ENCODE data around the gene UBAP2. TPM values are rescaled to one million over a fixed set of nuclear protein-coding genes. Genes with fewer than 3 reads are reported as not detected.

UBAP2 gene
- polyA plus RNA-seq (2013, experiment 1 of 2; ENCODE audit: insufficient read length), result 23.5 TPM
- 24.6 TPM for polyA plus RNA-seq (2013, experiment 2 of 2; ENCODE audit: insufficient read length)

GRCh38 chr9:34048727-34049629, at the start of gene UBAP2:
Gene UBAP2, minus strand, starts transcription at chr9:34048887. Its CDS starts 31,739 bp downstream, at chr9:34017148.
- peak; percentile 98 for DNase-seq

- no peak for DNase-seq
These were observed 49.6 kb upstream of the UBAP2 start for GRCh38 chr9:34098307-34098706.

- no peak for DNase-seq
These were observed 49.2 kb upstream of the UBAP2 start for GRCh38 chr9:34097865-34098264.

GRCh38 chr9:34096751-34097150, 48.1 kb upstream of the UBAP2 start:
- DNase-seq, result no peak

- DNase-seq, result no peak
These were observed 44.9 kb upstream of the UBAP2 start for GRCh38 chr9:34093578-34093977.

- peak; percentile 25 for DNase-seq
These were observed 40.6 kb upstream of the UBAP2 start for GRCh38 chr9:34089311-34089710.

- no peak for DNase-seq
These were observed 38.7 kb upstream of the UBAP2 start for GRCh38 chr9:34087370-34087769.

GRCh38 chr9:34086864-34087263, 38.2 kb upstream of the UBAP2 start:
- no peak for DNase-seq

GRCh38 chr9:34085581-34086500, 37.2 kb upstream of the UBAP2 start:
- DNase-seq, result no peak

- DNase-seq, result no peak
These were observed 35.9 kb upstream of the UBAP2 start for GRCh38 chr9:34084562-34084961.

- no peak for DNase-seq
These were observed 30.5 kb upstream of the UBAP2 start for GRCh38 chr9:34079181-34079580.

- DNase-seq, result peak; percentile 56
These were observed 24.3 kb upstream of the UBAP2 start for GRCh38 chr9:34072868-34073590.

- no peak for DNase-seq
These were observed 23.7 kb upstream of the UBAP2 start for GRCh38 chr9:34072410-34072809.

GRCh38 chr9:34070606-34071324, 22.1 kb upstream of the UBAP2 start:
- DNase-seq, result no peak

- DNase-seq, result no peak
These were observed 21.1 kb upstream of the UBAP2 start for GRCh38 chr9:34069831-34070230.

GRCh38 chr9:34065541-34065940, 16.9 kb upstream of the UBAP2 start:
- DNase-seq, result no peak

- no peak for DNase-seq
These were observed 11.3 kb upstream of the UBAP2 start for GRCh38 chr9:34059954-34060353.

GRCh38 chr9:34059281-34059680, 10.6 kb upstream of the UBAP2 start:
- no peak for DNase-seq

GRCh38 chr9:34049630-34050384, 1.1 kb upstream of the UBAP2 start:
- no peak for DNase-seq

- peak; percentile 9 for DNase-seq
These were observed 592 bp downstream of the UBAP2 start for GRCh38 chr9:34047864-34048726.

Measured in fibroblast of skin of scalp (primary cell).